Measurements from ENCODE around the gene TRAPPC12. TPM values are rescaled to one million over a fixed set of nuclear protein-coding genes. Genes with fewer than 3 reads are reported as not detected.

Gene TRAPPC12
- total RNA-seq, 1 experiment from 2014 or later, result 86.2 TPM

DNA sequence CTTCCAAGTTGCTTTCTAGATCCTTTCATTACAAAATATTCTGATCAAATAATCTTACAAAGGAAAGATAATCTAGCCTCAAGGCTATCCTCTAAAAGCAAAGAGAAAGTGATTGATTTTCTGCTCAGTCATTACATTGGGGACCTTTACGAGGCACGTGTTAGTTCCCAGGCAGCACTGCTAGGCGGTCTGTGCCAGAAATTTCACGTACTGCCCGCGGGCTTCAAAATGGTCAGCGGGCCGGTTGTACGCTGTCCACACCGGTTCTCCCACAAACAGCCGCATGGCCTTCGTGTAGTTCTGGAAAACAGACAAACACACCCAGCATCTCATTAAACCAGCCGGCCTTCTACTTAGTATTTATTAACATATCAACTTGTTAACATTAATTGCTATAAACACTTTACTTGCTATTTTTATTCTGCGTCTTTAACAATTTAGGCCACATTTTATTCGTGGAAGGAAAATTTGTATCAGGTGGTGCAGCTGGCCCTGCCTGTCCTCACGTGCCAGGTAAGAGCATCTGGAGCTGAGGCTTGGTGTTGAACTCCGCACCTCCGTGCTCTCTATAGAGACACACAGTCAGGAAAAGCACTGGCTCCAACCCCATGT, 119.4 kb downstream of the TRAPPC12 start:
- Histone ChIP-seq H3K27ac (ENCODE audit: low read length) (no peak overlapping the region), H3K9me2 (replicated peaks; ENCODE audit: low read length) (no peaks in the 10 kb centered on the region), H3F3A (ENCODE audit: low read length, unreplicated experiment) (no peaks in the 10 kb centered on the region), H2AFZ (ENCODE audit: low read length) (no peak overlapping the region), H3K36me3 (ENCODE audit: low read depth, low read length) (peaks cover 24% of the 10 kb centered on the region), H3K4me1 (ENCODE audit: insufficient read depth, low read length) (no peaks in the 10 kb centered on the region), H3K9me3 (ENCODE audit: low read length) (no peaks in the 10 kb centered on the region), H4K20me1 (ENCODE audit: low read length) (no peaks in the 10 kb centered on the region), H3K27me3 (ENCODE audit: low read length) (no peaks in the 10 kb centered on the region), H3K9ac (ENCODE audit: low read length) (no peak overlapping the region), H3K4me2 (ENCODE audit: low read length) (no peak overlapping the region), H3K79me2 (ENCODE audit: low read length) (0 out of 2 replicates have a peak, but pooled peaks cover 5% of the 10 kb centered on the region), H3K4me3 (ENCODE audit: low read length) (no peak overlapping the region)
- POLR2A ChIA-PET (ENCODE audit: unreplicated experiment), result no interaction called here
- CTCF ChIA-PET, result no interaction called here
- TF ChIP-seq EZH2phosphoT487 (IDR thresholded peaks at IDR 0.05; ENCODE audit: borderline replicate concordance, low read length), result no peak
- TF ChIP-seq EZH2 (IDR thresholded peaks at IDR 0.05; ENCODE audit: low read length, unreplicated experiment), result no peak
- TF ChIP-seq, protein P1, sequence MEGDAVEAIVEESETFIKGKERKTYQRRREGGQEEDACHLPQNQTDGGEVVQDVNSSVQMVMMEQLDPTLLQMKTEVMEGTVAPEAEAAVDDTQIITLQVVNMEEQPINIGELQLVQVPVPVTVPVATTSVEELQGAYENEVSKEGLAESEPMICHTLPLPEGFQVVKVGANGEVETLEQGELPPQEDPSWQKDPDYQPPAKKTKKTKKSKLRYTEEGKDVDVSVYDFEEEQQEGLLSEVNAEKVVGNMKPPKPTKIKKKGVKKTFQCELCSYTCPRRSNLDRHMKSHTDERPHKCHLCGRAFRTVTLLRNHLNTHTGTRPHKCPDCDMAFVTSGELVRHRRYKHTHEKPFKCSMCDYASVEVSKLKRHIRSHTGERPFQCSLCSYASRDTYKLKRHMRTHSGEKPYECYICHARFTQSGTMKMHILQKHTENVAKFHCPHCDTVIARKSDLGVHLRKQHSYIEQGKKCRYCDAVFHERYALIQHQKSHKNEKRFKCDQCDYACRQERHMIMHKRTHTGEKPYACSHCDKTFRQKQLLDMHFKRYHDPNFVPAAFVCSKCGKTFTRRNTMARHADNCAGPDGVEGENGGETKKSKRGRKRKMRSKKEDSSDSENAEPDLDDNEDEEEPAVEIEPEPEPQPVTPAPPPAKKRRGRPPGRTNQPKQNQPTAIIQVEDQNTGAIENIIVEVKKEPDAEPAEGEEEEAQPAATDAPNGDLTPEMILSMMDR (conservative IDR thresholded peaks at IDR 0.05; ENCODE audit: low read depth, low read length), result no peak
- intact Hi-C loops (cut with micrococcal nuclease), result no loop called here
- DNase-seq, result no peak
- ATAC-seq, result no peak
- BruUV-seq (replicated peaks), result no TSS peak

DNA sequence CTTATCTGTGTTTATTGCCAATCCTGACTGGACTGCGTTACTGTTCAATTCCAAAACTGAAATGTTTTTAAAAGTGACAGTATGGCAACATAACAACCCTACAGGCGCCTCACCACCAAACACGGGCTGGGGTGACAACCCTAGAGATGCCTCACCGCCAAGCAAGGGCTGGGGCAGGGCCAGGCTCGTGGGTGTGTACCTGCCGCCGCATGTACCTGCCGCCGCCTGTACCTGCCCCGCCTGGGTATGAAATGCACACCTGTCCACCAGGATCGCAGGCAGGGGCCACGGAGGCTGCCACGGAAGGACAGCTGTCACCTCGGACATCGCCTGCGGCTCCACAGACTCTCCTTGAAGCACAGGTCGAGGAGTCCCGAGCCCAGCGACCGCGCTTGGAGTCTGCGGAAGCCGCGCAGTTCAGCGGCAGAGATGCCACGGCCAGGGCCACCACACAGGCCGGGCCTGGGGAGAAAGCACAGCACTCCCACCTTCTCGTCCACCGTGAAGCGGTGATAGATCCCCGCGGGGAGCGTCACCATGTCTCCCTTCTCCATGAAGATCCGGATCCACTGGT, 120.9 kb downstream of the TRAPPC12 start:
- Histone ChIP-seq H3K27ac (ENCODE audit: low read length) (no peak overlapping the region), H4K20me1 (ENCODE audit: low read length) (no peaks in the 10 kb centered on the region), H3K9ac (ENCODE audit: low read length) (no peak overlapping the region), H3K4me2 (ENCODE audit: low read length) (no peak overlapping the region), H3K4me1 (ENCODE audit: insufficient read depth, low read length) (no peaks in the 10 kb centered on the region), H3K9me3 (ENCODE audit: low read length) (no peaks in the 10 kb centered on the region), H3K27me3 (ENCODE audit: low read length) (no peaks in the 10 kb centered on the region), H3K4me3 (ENCODE audit: low read length) (no peak overlapping the region), H2AFZ (ENCODE audit: low read length) (no peak overlapping the region), H3K9me2 (replicated peaks; ENCODE audit: low read length) (no peaks in the 10 kb centered on the region), H3F3A (ENCODE audit: low read length, unreplicated experiment) (no peaks in the 10 kb centered on the region), H3K79me2 (ENCODE audit: low read length) (peaks cover 5% of the 10 kb centered on the region; the same call in 1 of the 2 replicates), H3K36me3 (ENCODE audit: low read depth, low read length) (peaks cover 38% of the 10 kb centered on the region)
- BruUV-seq (replicated peaks), result no TSS peak
- TF ChIP-seq, protein P1 (conservative IDR thresholded peaks at IDR 0.05; ENCODE audit: low read depth, low read length), result no peak
- TF ChIP-seq EZH2 (IDR thresholded peaks at IDR 0.05; ENCODE audit: low read length, unreplicated experiment), result no peak
- no peak for TF ChIP-seq EZH2phosphoT487 (IDR thresholded peaks at IDR 0.05; ENCODE audit: borderline replicate concordance, low read length)
- intact Hi-C loops (cut with micrococcal nuclease), result no loop called here
- ATAC-seq (no peak), DNase-seq (no peak)
- ChIA-PET POLR2A (ENCODE audit: unreplicated experiment) (no interaction called here), CTCF (no interaction called here)

- TF ChIP-seq, protein P1 (conservative IDR thresholded peaks at IDR 0.05; ENCODE audit: low read depth, low read length), result no peak
- no peak for TF ChIP-seq EZH2 (IDR thresholded peaks at IDR 0.05; ENCODE audit: low read length, unreplicated experiment)
- no peak for TF ChIP-seq EZH2phosphoT487 (IDR thresholded peaks at IDR 0.05; ENCODE audit: borderline replicate concordance, low read length)
- H2AFZ ChIP-seq (ENCODE audit: low read length), result no peak overlapping the region
- H3K27me3 ChIP-seq (ENCODE audit: low read length), result no peaks in the 10 kb centered on the region
- H3K4me2 ChIP-seq (ENCODE audit: low read length), result no peak overlapping the region
- no peaks in the 10 kb centered on the region for H3K4me1 ChIP-seq (ENCODE audit: insufficient read depth, low read length)
- H3K9ac ChIP-seq (ENCODE audit: low read length), result no peak overlapping the region
- no peaks in the 10 kb centered on the region for H3K9me2 ChIP-seq (replicated peaks; ENCODE audit: low read length)
- no peaks in the 10 kb centered on the region for H4K20me1 ChIP-seq (ENCODE audit: low read length)
- ATAC-seq, result no peak
- intact Hi-C loops (cut with micrococcal nuclease), result no loop called here
- no peaks in the 10 kb centered on the region for H3K9me3 ChIP-seq (ENCODE audit: low read length)
- ChIA-PET POLR2A (ENCODE audit: unreplicated experiment) (no interaction called here), CTCF (no interaction called here)
- H3K36me3 ChIP-seq (ENCODE audit: low read depth, low read length), result peaks cover 36% of the 10 kb centered on the region; the same call in 1 of the 2 replicates
- peaks cover 12% of the 10 kb centered on the region; the same call in 1 of the 2 replicates for H3K79me2 ChIP-seq (ENCODE audit: low read length)
- no peaks in the 10 kb centered on the region for H3F3A ChIP-seq (ENCODE audit: low read length, unreplicated experiment)
- no peak overlapping the region for H3K27ac ChIP-seq (ENCODE audit: low read length)
- no peak overlapping the region for H3K4me3 ChIP-seq (ENCODE audit: low read length)
- BruUV-seq (replicated peaks), result no TSS peak
- no peak for DNase-seq
Observed at GRCh38 chr2:3503046-3503445, 123.6 kb downstream of the TRAPPC12 start.

Measured in PC-3 (cell line).